BE2C (cell line): ENCODE results near the gene ZBTB8OS.

Experiments
- DNase-seq: peaks from one replicate; pipeline ENCODE4 v3.0.0-alpha.2; 2020
- H3K27me3 ChIP-seq: fragments of 250-450 bp; sonication (Bioruptor Pico); 2 replicates; pipeline ENCODE4 v1.5.1; 2020; ENCODE audit warnings: mild to moderate bottlenecking
- H3K36me3 ChIP-seq: fragments of 250-450 bp; sonication (Bioruptor Pico); 2 replicates; pipeline ENCODE4 v1.5.1; 2020; ENCODE audit warnings: mild to moderate bottlenecking
- H3K4me1 ChIP-seq: fragments of 250-450 bp; sonication (Bioruptor Pico); 2 replicates; pipeline ENCODE4 v1.5.1; 2020
- H3K4me3 ChIP-seq: 2 replicates; pipeline ENCODE4 v1.5.1; 2011; ENCODE audit warnings: low read depth, low read length
- H3K9me3 ChIP-seq: fragments of 250-450 bp; sonication (Bioruptor Pico); 2 replicates; pipeline ENCODE4 v1.5.1; 2020
- CTCF ChIP-seq: IDR thresholded peaks from 2 replicates; pipeline ENCODE4 v1.5.1; 2012; ENCODE audit warnings: mild to moderate bottlenecking, low read depth, low read length

ZBTB8OS gene

GRCh38 chr1:32612189-32612881, 38.0 kb downstream of the ZBTB8OS start:
- Histone ChIP-seq H3K36me3 (no peaks in the 10 kb centered on the region), H3K4me3 (peak overlapping the region; percentile 59), H3K9me3 (no peaks in the 10 kb centered on the region), H3K27me3 (no peaks in the 10 kb centered on the region), H3K4me1 (no peaks in the 10 kb centered on the region)
- TF ChIP-seq CTCF = peak; percentile 17; the same call in 1 of the 2 replicates
- peak; percentile 87 for DNase-seq

- no peak for TF ChIP-seq CTCF
- Histone ChIP-seq H3K27me3 (no peaks in the 10 kb centered on the region), H3K4me3 (peak overlapping the region; percentile 59), H3K36me3 (no peaks in the 10 kb centered on the region), H3K4me1 (no peaks in the 10 kb centered on the region), H3K9me3 (no peaks in the 10 kb centered on the region)
- DNase-seq = no peak
Measured at GRCh38 chr1:32611859-32612188, 38.5 kb downstream of the ZBTB8OS start.

- Histone ChIP-seq H3K4me1 (no peaks in the 10 kb centered on the region), H3K27me3 (no peaks in the 10 kb centered on the region), H3K4me3 (no peak overlapping the region), H3K36me3 (no peaks in the 10 kb centered on the region), H3K9me3 (no peaks in the 10 kb centered on the region)
- no peak for DNase-seq
- TF ChIP-seq CTCF = no peak
Measured at GRCh38 chr1:32609180-32609579, 41.2 kb downstream of the ZBTB8OS start.

- Histone ChIP-seq H3K4me3 (no peak overlapping the region), H3K36me3 (no peaks in the 10 kb centered on the region), H3K4me1 (no peaks in the 10 kb centered on the region), H3K27me3 (no peaks in the 10 kb centered on the region), H3K9me3 (no peaks in the 10 kb centered on the region)
- no peak for DNase-seq
- TF ChIP-seq CTCF = no peak
Measured at GRCh38 chr1:32606565-32607371, 43.6 kb downstream of the ZBTB8OS start.

GRCh38 chr1:32605711-32606424, 44.5 kb downstream of the ZBTB8OS start:
- Histone ChIP-seq H3K9me3 (no peaks in the 10 kb centered on the region), H3K4me3 (no peak overlapping the region), H3K27me3 (no peaks in the 10 kb centered on the region), H3K36me3 (no peaks in the 10 kb centered on the region), H3K4me1 (no peaks in the 10 kb centered on the region)
- DNase-seq = no peak
- TF ChIP-seq CTCF = no peak
